NCI-H69 (cell line): ENCODE results near the gene BSN.

Experiments used
- DNase-seq: peaks from one replicate; lab custom pipeline; 2025; lab: John Stamatoyannopoulos, UW

The BSN gene

GRCh38 chr3:49716169-49716568, 161.9 kb downstream of the BSN start:
- no peak for DNase-seq

- DNase-seq = no peak
Measured at GRCh38 chr3:49716691-49717210, 162.5 kb downstream of the BSN start.

- DNase-seq = no peak
Measured at GRCh38 chr3:49717211-49717958, 163.1 kb downstream of the BSN start.

- no peak for DNase-seq
Measured at GRCh38 chr3:49717959-49718857, 163.9 kb downstream of the BSN start.

GRCh38 chr3:49718858-49719213, 164.6 kb downstream of the BSN start:
- peak; percentile 28 for DNase-seq

DNA sequence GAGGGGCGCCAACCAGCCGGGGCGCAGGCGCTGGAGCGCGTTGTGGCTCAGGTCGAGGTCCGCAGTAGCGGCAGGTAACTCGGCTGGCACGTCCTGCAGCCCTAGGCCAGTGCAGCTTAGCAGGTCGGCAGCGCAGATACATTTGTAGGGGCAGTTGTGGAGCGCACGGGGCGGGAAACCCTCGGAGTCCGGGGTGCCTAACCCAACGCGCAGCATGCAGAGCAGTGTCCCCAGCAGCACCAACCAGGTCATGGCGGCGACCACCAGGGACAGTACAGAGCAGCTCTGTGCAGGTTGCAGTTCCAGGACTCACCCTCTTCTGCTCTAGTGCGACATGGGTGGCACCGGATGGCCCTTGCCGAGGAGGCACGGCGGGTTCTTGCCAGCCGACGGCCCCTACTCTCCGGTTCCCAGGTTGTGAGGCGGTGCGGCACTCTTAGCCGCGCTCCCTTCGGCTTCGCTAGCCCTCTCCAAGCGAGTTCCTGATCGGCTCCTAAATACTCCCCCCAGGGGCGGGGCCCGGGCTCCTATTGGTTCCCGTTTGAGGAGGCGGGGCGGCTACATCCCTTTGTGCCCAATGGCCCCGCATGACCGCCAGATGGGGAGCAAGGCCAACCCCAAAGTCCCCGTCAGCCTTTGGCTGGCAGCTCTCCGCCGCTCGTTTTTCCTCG, 165.1 kb downstream of the BSN start, which contains the start of gene AMIGO3:
AMIGO3 (minus strand) TSS at position 471 of the 671 bp plus-strand sequence; CDS start at position 252, 219 bp downstream.
- peak; percentile 94 for DNase-seq
